Vagina (tissue), 2 donors: Measurements from ENCODE around the gene MFRP. TPM values are rescaled to one million over a fixed set of nuclear protein-coding genes. Genes with fewer than 3 reads are reported as not detected.

Experiments used
- DNase-seq, 2 donors: peaks; one replicate each; pipeline ENCODE4 v3.0.0-alpha.2; 2017; ENCODE audit errors: extremely low spot score in 2 of 2
- H3K27ac ChIP-seq: fragments of 200-600 bp; sonication (generic); one replicate; pipeline ENCODE4 v1.5.1; 2019
- H3K27me3 ChIP-seq: fragments of 200-600 bp; sonication (generic); one replicate; pipeline ENCODE4 v1.5.1; 2019
- H3K36me3 ChIP-seq, 2 donors: fragments of 200-600 bp; sonication (generic); one replicate each; pipeline ENCODE4 v1.5.1; 2017 to 2019
- H3K4me1 ChIP-seq: fragments of 200-600 bp; sonication (generic); one replicate; pipeline ENCODE4 v1.5.1; 2019
- H3K4me3 ChIP-seq, 2 donors: fragments of 200-600 bp; sonication (generic); 1 replicate in 1 of 2; 2 replicates in 1 of 2; pipeline ENCODE4 v1.5.1; 2016 to 2019
- H3K9me3 ChIP-seq: fragments of 200-600 bp; sonication (generic); one replicate; pipeline ENCODE4 v1.5.1; 2019
- POLR2A ChIP-seq, 2 donors: fragments of 450-650 bp; IDR thresholded peaks; one replicate each; pipeline ENCODE4 v1.6.1; 2017; ENCODE audit warnings: antibody characterized with exemption in 2 of 2, mild to moderate bottlenecking in 2 of 2, moderate library complexity in 2 of 2
- POLR2AphosphoS5 ChIP-seq, 2 donors: sonication (generic); formaldehyde crosslinking; IDR thresholded peaks; one replicate each; pipeline ENCODE4 v1.9.0; 2017; ENCODE audit warnings: antibody characterized with exemption in 2 of 2, mild to moderate bottlenecking in 2 of 2, low read depth in 1 of 2; ENCODE audit not compliant: insufficient read depth in 1 of 2
- intact Hi-C: fragments of 100-400 bp; cut with DNase I; formaldehyde crosslinking; loops from one replicate; pipeline ENCODE4 v1.15.1; 2023
- total RNA-seq: library from RNA; depleted of rRNA; stranded (reverse); fragments of >200 nt; gene quantifications from one replicate; pipeline ENCODE4 v1.2.3, GENCODE V29; 2016
- TF ChIP-seq, protein P1 (sequence below), 3 experiments: fragments of 450-650 bp in 2 of 3; fragments of 200-600 bp in 1 of 3; sonication (generic) in 1 of 3; IDR thresholded peaks; one replicate each; pipeline ENCODE4 v1.5.1; 2017 to 2019; ENCODE audit warnings: antibody characterized with exemption in 3 of 3, mild to moderate bottlenecking in 2 of 3, moderate library complexity in 2 of 3

MFRP gene
- total RNA-seq, 1 donor from 2014 or later: not detected

DNA sequence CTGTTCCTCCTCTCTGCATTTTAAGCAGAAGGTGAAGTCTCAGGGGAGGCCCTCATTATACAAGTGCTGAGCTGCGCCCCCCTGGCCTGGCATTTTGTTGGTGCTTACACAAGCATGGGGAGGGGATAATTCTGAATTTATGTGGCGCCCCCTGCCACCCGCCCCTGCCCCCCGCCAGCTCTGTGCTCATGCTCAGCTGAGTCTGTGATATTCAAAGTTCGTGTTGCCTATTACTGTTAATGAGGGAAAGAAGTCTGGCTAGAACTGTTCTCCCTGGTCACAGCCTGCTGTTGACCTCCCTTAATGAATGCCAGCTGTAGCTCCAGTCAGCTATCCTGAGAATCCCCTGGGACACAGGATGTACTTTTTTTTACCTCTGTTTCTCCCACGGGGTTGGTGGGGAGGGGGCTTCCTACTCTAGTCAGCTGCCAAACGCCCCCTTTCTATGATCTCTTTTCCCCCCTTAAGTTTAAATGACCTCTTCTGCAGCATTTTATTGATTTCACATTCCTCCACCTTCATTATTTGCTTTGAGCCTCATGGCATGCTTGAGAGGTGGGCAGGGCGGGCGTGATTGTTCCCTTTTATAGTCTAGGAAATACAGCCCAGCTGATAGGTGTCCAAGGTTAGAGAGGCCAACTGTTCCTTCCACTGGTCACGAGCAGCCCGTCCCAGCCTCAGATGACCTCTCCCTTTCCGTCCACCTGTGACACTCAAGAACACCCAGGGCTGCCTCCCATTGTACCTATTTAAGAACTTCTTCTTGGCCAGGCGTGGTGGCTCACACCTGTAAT, 22.8 kb upstream of the MFRP start:
- peaks cover 73% of the 10 kb centered on the region for H3K4me1 ChIP-seq
- no peak for DNase-seq
- H3K36me3 ChIP-seq: no peaks in the 10 kb centered on the region
- no peaks in the 10 kb centered on the region for H3K9me3 ChIP-seq
- intact Hi-C loops: no loop called here
- peak overlapping the region; percentile 79 for H3K27ac ChIP-seq
- no peaks in the 10 kb centered on the region for H3K27me3 ChIP-seq
- no peak overlapping the region for H3K4me3 ChIP-seq
- TF ChIP-seq, protein P1, sequence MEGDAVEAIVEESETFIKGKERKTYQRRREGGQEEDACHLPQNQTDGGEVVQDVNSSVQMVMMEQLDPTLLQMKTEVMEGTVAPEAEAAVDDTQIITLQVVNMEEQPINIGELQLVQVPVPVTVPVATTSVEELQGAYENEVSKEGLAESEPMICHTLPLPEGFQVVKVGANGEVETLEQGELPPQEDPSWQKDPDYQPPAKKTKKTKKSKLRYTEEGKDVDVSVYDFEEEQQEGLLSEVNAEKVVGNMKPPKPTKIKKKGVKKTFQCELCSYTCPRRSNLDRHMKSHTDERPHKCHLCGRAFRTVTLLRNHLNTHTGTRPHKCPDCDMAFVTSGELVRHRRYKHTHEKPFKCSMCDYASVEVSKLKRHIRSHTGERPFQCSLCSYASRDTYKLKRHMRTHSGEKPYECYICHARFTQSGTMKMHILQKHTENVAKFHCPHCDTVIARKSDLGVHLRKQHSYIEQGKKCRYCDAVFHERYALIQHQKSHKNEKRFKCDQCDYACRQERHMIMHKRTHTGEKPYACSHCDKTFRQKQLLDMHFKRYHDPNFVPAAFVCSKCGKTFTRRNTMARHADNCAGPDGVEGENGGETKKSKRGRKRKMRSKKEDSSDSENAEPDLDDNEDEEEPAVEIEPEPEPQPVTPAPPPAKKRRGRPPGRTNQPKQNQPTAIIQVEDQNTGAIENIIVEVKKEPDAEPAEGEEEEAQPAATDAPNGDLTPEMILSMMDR (IDR thresholded peaks at IDR 0.05): no peak
- TF ChIP-seq POLR2A (IDR thresholded peaks at IDR 0.05) (no peak), POLR2AphosphoS5 (IDR thresholded peaks at IDR 0.05; ENCODE audit: insufficient read depth in 1 of 2, low read depth in 1 of 2) (no peak)

DNA sequence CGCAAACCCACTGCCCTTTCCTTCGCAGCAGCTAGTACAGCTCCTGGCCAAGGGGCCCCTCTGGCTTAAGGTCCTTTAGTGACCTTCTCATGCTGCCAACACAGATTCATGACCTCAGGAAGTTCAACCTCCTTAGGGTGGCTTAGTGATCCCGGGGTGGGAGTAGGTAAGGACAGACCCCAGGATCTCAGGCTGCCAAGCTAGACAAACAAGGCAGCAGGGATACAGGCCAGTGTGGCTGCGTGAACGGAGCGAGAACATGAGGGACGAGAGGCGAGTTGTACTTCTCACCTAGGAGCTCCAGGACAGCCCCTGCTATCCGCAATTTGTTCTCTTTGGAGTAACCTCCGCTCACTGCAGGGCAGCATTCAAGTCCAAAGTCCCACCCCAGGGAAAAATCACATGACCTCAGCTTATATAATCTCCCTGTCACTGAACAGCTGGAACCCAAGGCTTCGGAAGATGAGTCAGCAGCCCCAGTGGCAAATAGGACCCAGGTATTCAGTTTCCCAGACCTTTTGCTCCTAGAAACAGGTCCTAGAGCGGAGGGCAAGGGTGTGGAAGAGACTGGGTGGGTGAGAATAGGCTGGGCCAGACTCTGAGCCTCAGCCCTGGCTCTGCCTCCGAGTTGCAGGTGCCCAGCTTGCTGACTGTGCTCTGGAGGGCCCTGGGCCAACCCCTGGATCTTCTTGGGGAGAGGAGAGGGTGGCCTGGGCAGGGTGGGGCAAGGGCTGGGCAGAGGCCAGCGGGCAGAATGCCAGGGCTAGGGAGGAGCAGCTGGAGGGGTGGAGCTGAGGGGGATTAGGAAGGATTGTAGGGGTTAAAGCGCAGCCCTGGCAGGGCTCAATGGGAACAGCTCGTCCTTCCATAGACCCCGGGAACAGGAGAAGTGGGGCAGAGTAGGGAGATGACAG, 21.9 kb upstream of the MFRP start:
- Histone ChIP-seq H3K36me3 (no peaks in the 10 kb centered on the region), H3K9me3 (no peaks in the 10 kb centered on the region), H3K27me3 (no peaks in the 10 kb centered on the region), H3K4me3 (no peak overlapping the region), H3K4me1 (peaks cover 70% of the 10 kb centered on the region), H3K27ac (peak overlapping the region; percentile 79)
- DNase-seq: no peak
- TF ChIP-seq, protein P1 (IDR thresholded peaks at IDR 0.05): no peak
- TF ChIP-seq POLR2A (IDR thresholded peaks at IDR 0.05) (no peak), POLR2AphosphoS5 (IDR thresholded peaks at IDR 0.05; ENCODE audit: insufficient read depth in 1 of 2, low read depth in 1 of 2) (peak; percentile 53 to 78)
- intact Hi-C loops: no loop called here

DNA sequence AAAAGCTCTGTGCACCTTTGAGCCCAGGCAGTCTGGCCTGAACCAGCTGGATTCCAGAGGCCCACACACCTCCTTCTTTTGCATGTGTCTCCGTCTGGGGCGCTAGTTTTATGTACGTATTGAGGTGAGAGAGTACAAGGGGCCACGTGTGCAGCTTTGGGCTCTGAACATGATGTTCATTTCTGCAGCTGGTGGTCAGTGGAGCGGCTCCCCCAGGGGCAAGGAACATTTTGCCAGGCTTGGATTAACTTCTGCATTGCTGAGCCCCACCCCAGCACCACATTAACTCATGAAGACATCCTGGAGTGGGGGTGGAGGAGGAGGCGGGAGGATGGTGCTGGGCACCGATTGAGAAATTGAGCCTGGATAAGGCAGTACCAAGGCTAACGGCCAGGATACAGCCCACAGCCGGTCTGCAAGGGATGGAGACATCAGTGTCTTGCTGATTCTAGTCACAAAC, 21.2 kb upstream of the MFRP start:
- Histone ChIP-seq H3K27ac (peak overlapping the region; percentile 79), H3K4me3 (no peak overlapping the region), H3K27me3 (no peaks in the 10 kb centered on the region), H3K36me3 (no peaks in the 10 kb centered on the region), H3K4me1 (peaks cover 75% of the 10 kb centered on the region), H3K9me3 (no peaks in the 10 kb centered on the region)
- TF ChIP-seq POLR2A (IDR thresholded peaks at IDR 0.05) (no peak), POLR2AphosphoS5 (IDR thresholded peaks at IDR 0.05; ENCODE audit: insufficient read depth in 1 of 2, low read depth in 1 of 2) (no peak)
- TF ChIP-seq, protein P1 (IDR thresholded peaks at IDR 0.05): no peak
- intact Hi-C loops: no loop called here
- no peak for DNase-seq

DNA sequence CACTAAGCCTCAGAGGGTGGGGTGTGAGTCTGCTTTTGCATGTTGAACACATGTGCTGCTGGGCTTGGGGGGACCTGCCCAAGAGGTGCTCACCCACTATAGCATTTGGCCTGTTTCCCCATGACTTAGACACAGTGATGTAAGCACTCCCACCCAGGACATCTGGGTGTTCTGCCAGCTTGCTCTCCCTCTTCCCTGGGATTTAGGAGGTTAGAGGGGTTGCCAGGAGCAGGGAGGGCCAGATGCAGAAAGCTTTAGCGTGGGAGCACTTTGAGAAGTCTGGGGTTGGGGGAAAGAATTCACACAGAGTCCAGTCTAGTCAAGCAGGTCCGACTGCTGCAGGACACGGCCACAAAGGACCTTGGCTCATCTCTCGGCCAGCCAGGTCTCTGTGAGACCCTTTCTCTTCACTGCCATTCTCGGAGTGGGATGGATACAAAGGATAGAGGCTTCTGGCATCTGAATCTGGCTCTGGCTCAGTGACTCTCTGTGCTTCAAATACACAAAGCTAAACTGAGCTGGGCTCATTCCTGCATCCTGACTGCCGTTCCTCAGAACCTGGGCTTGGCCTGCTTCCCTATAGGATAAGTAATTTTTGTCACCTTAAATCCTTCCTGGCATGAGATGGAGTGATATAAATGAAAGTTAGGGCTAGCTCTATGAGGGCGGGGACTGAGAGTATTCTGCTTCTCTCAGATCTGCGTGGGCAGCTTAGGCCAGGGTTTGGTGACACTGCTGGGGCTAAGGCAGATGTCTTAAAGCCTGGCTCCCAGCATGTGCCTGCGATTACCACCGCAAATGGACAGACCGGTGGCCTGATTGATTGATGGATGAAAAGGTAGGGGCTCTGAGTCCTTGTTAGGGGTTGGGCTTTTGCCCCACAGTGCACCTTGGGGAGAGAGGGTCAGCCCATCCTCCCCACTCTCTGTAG, 20.4 kb upstream of the MFRP start:
- no peak for DNase-seq

More for the DNA sequence above, 20.4 kb upstream of the MFRP start:
- TF ChIP-seq POLR2AphosphoS5 (IDR thresholded peaks at IDR 0.05; ENCODE audit: insufficient read depth in 1 of 2, low read depth in 1 of 2) (no peak), POLR2A (IDR thresholded peaks at IDR 0.05) (no peak)
- TF ChIP-seq, protein P1 (IDR thresholded peaks at IDR 0.05): no peak
- H3K27me3 ChIP-seq: no peaks in the 10 kb centered on the region
- peaks cover 76% of the 10 kb centered on the region for H3K4me1 ChIP-seq
- peak overlapping the region; percentile 79 for H3K27ac ChIP-seq
- no peaks in the 10 kb centered on the region for H3K9me3 ChIP-seq
- intact Hi-C loops: no loop called here
- no peak overlapping the region for H3K4me3 ChIP-seq
- no peaks in the 10 kb centered on the region for H3K36me3 ChIP-seq
